ENCODE measurements around the gene ACSS1.

DNA sequence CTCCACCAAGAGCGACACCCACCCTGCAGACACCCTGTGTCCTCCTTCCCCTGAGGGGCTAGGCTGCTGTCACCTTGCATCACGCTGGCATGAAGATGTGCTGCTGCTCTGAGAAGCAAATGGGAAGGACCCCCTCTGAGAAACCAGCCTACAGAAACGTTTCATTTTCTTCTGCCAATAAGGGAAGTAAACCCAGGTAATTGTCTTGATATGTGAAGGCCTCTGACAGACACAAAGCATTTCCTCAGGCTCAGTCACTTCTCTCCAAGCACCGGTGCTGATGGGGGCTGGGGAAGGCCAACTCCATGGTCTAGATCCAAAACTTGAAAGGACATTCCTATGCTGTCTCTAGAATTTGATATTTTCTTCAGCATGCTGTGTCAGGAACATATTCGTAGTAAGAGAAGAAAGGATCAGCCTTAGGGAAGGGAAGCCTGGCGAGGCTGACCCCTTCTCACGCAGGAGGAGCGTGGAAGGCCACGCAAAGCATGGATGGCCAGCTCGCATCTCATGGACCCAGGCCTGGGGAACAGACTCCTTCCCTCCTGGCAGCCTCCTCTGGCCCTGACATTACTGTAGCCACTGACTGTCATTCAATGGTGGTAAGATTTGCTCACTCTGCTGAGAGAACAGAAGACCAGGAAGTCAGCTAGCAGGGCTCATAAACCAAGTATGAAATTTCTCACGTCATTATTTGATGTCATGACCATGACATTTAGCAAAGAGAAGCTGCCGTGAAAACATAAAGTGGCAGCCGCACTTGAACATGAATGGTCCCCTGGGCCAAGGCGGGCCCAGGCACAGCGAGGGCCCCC is 20.4 kb downstream of the ACSS1 start:
- TF ChIP-seq SIN3A (IDR thresholded peaks at IDR 0.05; ENCODE audit: borderline replicate concordance, insufficient read depth, low read length) (no peak), POLR2AphosphoS5 (IDR thresholded peaks at IDR 0.05; ENCODE audit: low read depth, low read length) (no peak)

Data from PFSK-1 (cell line).